HFF-Myc (cell line): ENCODE data around the gene KLF13.

ENCODE experiments used
- DNase-seq: peaks from one replicate; pipeline ENCODE4 v3.0.0-alpha.2; 2011; ENCODE audit warnings: low read depth; ENCODE audit errors: extremely low read depth
- H3K4me3 ChIP-seq: replicated peaks from 2 replicates; pipeline ENCODE4 v1.5.1; 2011; ENCODE audit warnings: low read depth, mild to moderate bottlenecking, control low read depth, low read length
- TF ChIP-seq, protein P1 (sequence below): IDR thresholded peaks from 2 replicates; pipeline ENCODE4 v1.5.1; 2012; ENCODE audit warnings: mild to moderate bottlenecking, low read depth, low read length, control low read depth; ENCODE audit errors: missing control alignments

The KLF13 gene

DNA sequence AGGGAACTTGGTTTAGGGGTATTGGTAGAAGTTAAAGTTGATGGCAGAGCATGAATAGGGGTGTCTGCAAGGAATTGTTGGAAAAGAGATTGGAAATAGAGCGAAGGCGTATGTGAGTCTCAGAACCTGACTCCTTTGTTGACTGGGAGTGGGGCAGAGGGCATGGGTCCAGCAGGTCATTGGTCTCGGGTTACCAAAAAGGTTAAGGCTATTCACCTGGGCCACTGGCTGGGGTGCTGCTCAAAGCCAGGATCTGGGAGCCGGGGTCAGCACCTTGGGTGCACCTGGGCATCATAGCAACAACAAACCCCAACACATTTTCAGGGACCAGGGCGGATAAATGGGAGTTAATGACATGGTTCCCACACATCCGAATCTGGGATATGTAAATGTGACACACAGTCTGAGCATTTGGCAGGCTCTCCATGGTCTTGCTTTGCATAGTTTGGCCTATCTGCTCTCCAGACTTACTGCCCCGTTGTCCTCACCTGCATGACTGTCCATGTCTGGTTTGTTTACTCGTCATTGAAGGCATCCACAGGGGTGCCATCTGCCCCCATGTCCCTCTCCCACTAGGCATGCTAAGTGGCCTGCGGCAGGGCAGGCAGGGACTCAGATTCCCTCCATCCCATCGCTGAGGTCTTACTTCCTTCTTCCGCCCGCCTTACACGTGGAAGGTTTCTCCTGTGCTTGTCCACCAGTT is 10.1 kb downstream of the KLF13 start:
- no peak for DNase-seq
- no peak overlapping the region for H3K4me3 ChIP-seq

DNA sequence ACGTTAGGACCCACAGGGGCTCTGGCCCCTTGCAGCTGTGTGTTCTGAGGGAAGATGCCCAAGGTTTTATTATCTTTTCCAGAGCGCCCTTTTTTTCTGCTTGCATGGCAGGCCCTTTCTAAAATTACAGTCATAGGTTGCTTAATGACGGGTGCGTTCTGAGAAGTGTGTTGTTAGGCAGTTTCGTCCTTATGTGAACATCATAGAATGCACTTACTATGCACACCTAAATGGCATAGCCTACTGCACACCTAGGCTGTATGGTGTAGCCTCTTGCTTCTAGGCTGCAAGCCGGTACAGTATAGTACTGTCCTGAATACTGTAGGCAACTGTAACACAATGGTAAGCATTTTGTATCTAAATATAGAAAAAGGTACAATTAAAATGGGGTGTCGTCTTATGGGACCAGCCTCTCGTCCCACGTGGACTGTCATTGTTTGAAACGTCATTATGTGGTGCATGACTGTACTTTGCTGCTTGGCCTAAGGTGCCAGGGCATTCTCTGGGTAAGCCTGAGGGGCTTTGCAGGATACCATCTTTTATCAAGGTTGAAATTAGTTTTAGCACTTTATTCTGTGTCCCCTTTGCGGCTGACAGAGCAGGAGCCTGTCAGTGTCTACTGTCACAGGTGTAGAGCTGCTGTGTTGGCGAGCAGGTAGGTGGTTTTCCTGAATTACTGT is 10.9 kb downstream of the KLF13 start:
- TF ChIP-seq, protein P1, sequence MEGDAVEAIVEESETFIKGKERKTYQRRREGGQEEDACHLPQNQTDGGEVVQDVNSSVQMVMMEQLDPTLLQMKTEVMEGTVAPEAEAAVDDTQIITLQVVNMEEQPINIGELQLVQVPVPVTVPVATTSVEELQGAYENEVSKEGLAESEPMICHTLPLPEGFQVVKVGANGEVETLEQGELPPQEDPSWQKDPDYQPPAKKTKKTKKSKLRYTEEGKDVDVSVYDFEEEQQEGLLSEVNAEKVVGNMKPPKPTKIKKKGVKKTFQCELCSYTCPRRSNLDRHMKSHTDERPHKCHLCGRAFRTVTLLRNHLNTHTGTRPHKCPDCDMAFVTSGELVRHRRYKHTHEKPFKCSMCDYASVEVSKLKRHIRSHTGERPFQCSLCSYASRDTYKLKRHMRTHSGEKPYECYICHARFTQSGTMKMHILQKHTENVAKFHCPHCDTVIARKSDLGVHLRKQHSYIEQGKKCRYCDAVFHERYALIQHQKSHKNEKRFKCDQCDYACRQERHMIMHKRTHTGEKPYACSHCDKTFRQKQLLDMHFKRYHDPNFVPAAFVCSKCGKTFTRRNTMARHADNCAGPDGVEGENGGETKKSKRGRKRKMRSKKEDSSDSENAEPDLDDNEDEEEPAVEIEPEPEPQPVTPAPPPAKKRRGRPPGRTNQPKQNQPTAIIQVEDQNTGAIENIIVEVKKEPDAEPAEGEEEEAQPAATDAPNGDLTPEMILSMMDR, result no peak
- no peak overlapping the region for H3K4me3 ChIP-seq

More for the DNA sequence above, 10.1 kb downstream of the KLF13 start:
- TF ChIP-seq, protein P1, result no peak

DNA sequence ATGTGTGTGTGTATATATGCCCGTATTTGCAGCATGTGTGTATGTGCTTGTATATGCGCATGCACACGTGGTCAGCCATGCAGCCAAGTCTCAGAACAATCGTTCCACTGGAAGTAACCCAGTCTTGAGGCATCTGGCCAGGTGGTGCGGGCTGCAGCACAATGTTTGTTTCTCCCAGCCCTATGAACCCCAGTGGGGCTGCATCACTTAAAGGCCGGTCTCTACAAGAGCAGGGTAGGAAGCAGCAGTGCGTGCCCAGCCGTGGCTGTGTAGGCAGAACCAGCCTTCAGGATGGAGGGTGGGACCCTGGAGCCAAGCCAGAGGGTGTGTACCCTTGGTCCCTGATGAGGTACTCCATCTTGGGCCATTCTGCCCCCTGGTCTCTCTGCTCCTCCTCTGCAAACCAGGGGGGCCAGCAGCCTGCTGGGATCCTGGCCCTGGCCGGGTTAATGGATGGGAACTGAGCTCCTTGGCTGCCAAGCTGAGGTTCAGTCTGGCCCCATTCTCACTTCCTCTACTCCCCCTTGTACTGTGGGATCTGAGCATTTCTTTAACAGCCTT is 11.8 kb downstream of the KLF13 start:
- no peak for DNase-seq
- H3K4me3 ChIP-seq, result no peak overlapping the region
- TF ChIP-seq, protein P1, result no peak

More for the DNA sequence above, 10.9 kb downstream of the KLF13 start:
- no peak for DNase-seq

DNA sequence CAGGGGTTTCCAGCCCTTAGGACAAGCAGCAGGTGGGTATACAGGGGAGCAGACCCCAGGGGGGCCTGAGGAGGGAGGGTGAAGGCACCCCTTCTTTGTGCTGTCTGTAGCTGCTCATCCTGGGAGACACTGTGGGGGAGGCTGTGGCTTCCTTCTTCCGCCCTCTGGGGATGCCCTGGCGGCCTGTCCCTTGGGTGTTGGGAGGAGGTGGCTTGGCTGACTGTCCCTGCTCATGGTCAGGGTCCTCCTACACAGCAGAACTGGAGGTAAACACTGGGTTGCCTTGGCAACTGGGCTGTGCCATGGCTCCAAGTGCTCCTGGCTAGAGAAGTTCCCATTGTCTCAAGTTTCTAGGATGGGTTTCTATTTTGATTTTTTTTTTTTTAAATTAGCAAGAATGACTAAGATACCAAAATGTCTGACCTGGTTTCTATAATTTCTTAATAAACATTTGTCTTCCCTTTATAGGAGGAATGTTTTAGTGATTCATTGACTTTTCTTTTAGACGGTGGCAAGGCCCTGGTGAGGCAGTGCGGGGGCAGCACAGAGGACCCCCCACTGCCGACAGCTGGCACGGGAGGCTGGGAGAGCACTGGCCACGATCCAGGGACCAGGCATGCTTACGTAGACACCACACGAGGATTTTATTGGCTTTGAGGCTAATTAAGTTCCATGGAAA is 12.4 kb downstream of the KLF13 start:
- no peak for DNase-seq
- no peak overlapping the region for H3K4me3 ChIP-seq
- TF ChIP-seq, protein P1, result no peak

- no peak overlapping the region for H3K4me3 ChIP-seq
- DNase-seq, result no peak
- TF ChIP-seq, protein P1, result no peak
Measured at GRCh38 chr15:31339558-31339895, 12.9 kb downstream of the KLF13 start.

- no peak overlapping the region for H3K4me3 ChIP-seq
- TF ChIP-seq, protein P1, result no peak
Measured at GRCh38 chr15:31340047-31340446, 13.4 kb downstream of the KLF13 start.

More at GRCh38 chr15:31340047-31340446, 13.4 kb downstream of the KLF13 start:
- DNase-seq, result no peak
